Sigmoid colon (tissue), 7 donors: Measurements from ENCODE around the gene CYB5A. TPM values are rescaled to one million over a fixed set of nuclear protein-coding genes. Genes with fewer than 3 reads are reported as not detected.
A peak's percentile ranks its signal among the peaks of the same experiment; 100 is the strongest.

Experiments
- DNase-seq: peaks from one replicate; pipeline ENCODE4 v3.0.0-alpha.2; 2019
- H3K27ac ChIP-seq, 4 donors: fragments of 200-600 bp; sonication (generic); one replicate each; pipeline ENCODE4 v1.5.1; 2016 to 2019; ENCODE audit warnings: mild to moderate bottlenecking in 1 of 4
- H3K27me3 ChIP-seq, 3 donors: fragments of 200-600 bp; sonication (generic); one replicate each; pipeline ENCODE4 v1.5.1; 2019; ENCODE audit warnings: mild to moderate bottlenecking in 1 of 3
- H3K36me3 ChIP-seq, 4 donors: fragments of 200-600 bp; sonication (generic); one replicate each; pipeline ENCODE4 v1.5.1; 2016 to 2019
- H3K4me1 ChIP-seq, 4 donors: fragments of 200-600 bp; sonication (generic); one replicate each; pipeline ENCODE4 v1.5.1; 2017 to 2019
- H3K4me3 ChIP-seq, 4 donors: fragments of 200-600 bp; sonication (generic); one replicate each; pipeline ENCODE4 v1.5.1; 2017 to 2019; ENCODE audit warnings: mild to moderate bottlenecking in 2 of 4, moderate library complexity in 1 of 4
- H3K9me3 ChIP-seq, 4 donors: fragments of 200-600 bp in 3 of 4; sonication (generic) in 3 of 4; one replicate each; pipeline versions ENCODE4 v1.5.1 to v1.6.1; 2013 to 2019
- EP300 ChIP-seq, 4 donors: sonication (generic); formaldehyde crosslinking; IDR thresholded peaks; one replicate each; pipeline ENCODE4 v1.6.1; 2017; ENCODE audit warnings: antibody characterized with exemption in 4 of 4
- POLR2A ChIP-seq, 2 donors: fragments of 450-650 bp; IDR thresholded peaks; one replicate each; pipeline ENCODE4 v1.6.1; 2016; ENCODE audit warnings: antibody characterized with exemption in 2 of 2, mild to moderate bottlenecking in 2 of 2, moderate library complexity in 2 of 2
- POLR2AphosphoS5 ChIP-seq, 4 donors: sonication (generic); formaldehyde crosslinking; IDR thresholded peaks; one replicate each; pipeline ENCODE4 v1.6.1; 2017; ENCODE audit warnings: antibody characterized with exemption in 4 of 4
- WGBS, 2 donors: extraction: QIAGEN DNeasy Blood & Tissue Kit; methylation state at CpG; one replicate each; pipeline ENCODE4 v1.1.7; 2013; 5-methylcytosine and 5-hydroxymethylcytosine counted together
- intact Hi-C: fragments of 100-400 bp; cut with DNase I; formaldehyde crosslinking; loops from one replicate; pipeline ENCODE4 v1.15.1; 2023
- polyA plus RNA-seq, 3 donors: library from polyadenylated mRNA; stranded (reverse); fragments of 200-250 nt; gene quantifications; one replicate each; pipeline ENCODE4 v1.2.3, GENCODE V29; 2013
- total RNA-seq, 4 donors: library from RNA; depleted of rRNA; stranded (reverse); fragments of >200 nt; gene quantifications; one replicate each; pipeline ENCODE4 v1.1.0, GENCODE V29; 2016
- TF ChIP-seq, protein P1 (sequence below), 4 experiments: fragments of 450-650 bp in 3 of 4; fragments of 200-600 bp in 1 of 4; IDR thresholded peaks; one replicate each; pipeline ENCODE4 v1.5.1; 2016 to 2019; ENCODE audit warnings: antibody characterized with exemption in 4 of 4, mild to moderate bottlenecking in 3 of 4, moderate library complexity in 2 of 4
- donor health status: healthy with polysubstance abuse.
- donor health status: Bipolar disorder and iron deficiency.
- donor health status: healthy.

Gene CYB5A
- total and polyA plus RNA-seq, 7 donors = 137 to 533 (median 164) TPM

DNA sequence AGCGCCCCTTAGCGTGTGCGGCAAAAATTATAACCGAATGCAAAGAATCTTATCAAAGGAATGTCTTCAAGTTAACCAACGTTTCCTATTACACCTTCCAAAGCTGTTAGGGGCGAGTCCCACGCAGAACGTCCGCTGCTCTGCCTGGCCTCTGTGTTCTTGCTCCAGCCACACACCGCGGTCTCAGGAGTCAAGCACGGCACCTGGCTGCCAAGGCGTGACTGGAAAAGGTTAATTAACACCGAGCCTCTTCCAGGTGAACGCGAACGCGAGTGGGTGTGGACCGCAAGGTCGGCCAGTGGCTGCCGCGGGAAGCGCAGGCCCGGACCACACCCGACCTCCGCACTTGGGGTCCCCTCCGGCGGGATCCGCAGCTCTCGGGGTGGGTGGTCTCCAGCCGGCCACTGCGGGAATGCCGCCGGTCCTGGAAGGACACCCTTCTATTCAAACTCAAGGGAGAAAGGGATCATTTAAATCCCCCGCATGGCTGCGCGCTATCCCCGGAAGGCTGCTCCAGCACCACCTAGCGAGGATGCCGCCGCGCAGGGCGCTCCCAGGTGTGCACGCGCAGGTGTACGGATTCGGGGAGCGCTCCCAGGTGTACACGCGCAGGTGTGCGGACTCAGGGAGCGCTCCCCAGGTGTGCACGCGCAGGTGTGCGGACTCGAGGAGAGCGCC, 830 bp downstream of the CYB5A start:
- Histone ChIP-seq H3K27me3 (no peaks in the 10 kb centered on the region), H3K36me3 (no peaks in the 10 kb centered on the region), H3K27ac (peak overlapping the region; percentile 80 to 88 (median 84)), H3K4me1 (peaks cover 0 to 61% (median 53%) of the 10 kb centered on the region in 4 donors), H3K9me3 (no peaks in the 10 kb centered on the region), H3K4me3 (peak overlapping the region; percentile 71 to 94 (median 84))
- 7 to 21% methylated on average over 57 of the region's 57 CpGs for WGBS, 2 donors
- peak; percentile 72 for DNase-seq
- TF ChIP-seq POLR2A (IDR thresholded peaks at IDR 0.05) = no peak
- TF ChIP-seq EP300 (IDR thresholded peaks at IDR 0.05) = no peak
- TF ChIP-seq, protein P1, sequence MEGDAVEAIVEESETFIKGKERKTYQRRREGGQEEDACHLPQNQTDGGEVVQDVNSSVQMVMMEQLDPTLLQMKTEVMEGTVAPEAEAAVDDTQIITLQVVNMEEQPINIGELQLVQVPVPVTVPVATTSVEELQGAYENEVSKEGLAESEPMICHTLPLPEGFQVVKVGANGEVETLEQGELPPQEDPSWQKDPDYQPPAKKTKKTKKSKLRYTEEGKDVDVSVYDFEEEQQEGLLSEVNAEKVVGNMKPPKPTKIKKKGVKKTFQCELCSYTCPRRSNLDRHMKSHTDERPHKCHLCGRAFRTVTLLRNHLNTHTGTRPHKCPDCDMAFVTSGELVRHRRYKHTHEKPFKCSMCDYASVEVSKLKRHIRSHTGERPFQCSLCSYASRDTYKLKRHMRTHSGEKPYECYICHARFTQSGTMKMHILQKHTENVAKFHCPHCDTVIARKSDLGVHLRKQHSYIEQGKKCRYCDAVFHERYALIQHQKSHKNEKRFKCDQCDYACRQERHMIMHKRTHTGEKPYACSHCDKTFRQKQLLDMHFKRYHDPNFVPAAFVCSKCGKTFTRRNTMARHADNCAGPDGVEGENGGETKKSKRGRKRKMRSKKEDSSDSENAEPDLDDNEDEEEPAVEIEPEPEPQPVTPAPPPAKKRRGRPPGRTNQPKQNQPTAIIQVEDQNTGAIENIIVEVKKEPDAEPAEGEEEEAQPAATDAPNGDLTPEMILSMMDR (IDR thresholded peaks at IDR 0.05) = peak in 1 of 4 experiments; percentile 35
- TF ChIP-seq POLR2AphosphoS5 (IDR thresholded peaks at IDR 0.05) = peak in 1 of 4 donors; percentile 17
- intact Hi-C loops = loop anchor here (5.0 kb wide), 1 partner anchor 51 kb away; no protein-coding TSS in a partner anchor

DNA sequence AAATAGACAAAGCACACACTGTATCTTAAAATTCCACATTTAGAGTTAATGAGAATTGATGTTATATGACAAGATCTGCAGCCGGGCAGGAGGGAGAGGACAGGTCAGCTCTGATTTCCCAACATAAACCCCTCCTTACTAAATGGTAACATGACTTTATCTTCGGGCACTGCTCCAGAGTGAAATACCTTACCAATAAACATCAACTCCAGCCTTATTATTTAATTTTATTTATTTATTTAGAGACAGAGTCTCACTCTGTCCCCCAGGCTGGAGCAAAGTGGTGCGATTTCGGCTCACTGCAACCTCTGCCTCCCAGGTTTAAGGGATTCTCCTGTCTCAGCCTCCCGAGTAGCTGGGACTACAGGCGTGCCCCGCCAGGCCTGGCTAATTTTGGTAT, 1.7 kb downstream of the CYB5A start:
- TF ChIP-seq POLR2AphosphoS5 (IDR thresholded peaks at IDR 0.05) (no peak), EP300 (IDR thresholded peaks at IDR 0.05) (no peak), POLR2A (IDR thresholded peaks at IDR 0.05) (no peak)
- TF ChIP-seq, protein P1 (IDR thresholded peaks at IDR 0.05) = no peak
- no peaks in the 10 kb centered on the region for H3K27me3 ChIP-seq
- H3K4me1 ChIP-seq = peaks cover 0 to 70% (median 62%) of the 10 kb centered on the region in 4 donors
- H3K27ac ChIP-seq = peak overlapping the region; percentile 80 to 88 (median 84)
- no peaks in the 10 kb centered on the region for H3K36me3 ChIP-seq
- no peak for DNase-seq
- intact Hi-C loops = loop anchor here (5.0 kb wide), 1 partner anchor 52 kb away; no protein-coding TSS in a partner anchor
- H3K4me3 ChIP-seq = peak overlapping the region in 3 of 4 donors; percentile 71 to 94 (median 93)
- no peaks in the 10 kb centered on the region for H3K9me3 ChIP-seq
- WGBS, 2 donors = 92 to 94% methylated on average over 7 of the region's 7 CpGs

DNA sequence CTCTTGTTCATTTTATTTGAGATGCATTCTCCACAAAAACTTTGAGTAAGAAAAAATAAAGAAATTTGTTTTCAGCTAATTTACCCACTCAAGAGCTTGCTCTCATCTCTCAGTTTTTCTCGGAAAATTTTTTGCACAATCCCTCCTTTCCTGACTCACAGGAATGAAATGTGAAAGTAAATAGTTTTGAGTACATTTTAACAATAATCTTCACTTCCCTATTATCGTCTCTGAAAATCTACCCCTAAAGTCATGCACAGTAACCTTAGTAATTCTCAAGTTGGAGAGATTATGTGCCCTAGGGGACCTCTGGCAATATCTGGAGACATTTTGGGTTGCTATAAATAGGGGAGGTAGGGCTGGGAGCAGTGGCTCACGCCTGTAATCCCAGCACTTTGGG, 2.6 kb downstream of the CYB5A start:
- WGBS, 2 donors = 52 to 55% methylated on average over 3 of the region's 3 CpGs
- intact Hi-C loops = no loop called here

DNA sequence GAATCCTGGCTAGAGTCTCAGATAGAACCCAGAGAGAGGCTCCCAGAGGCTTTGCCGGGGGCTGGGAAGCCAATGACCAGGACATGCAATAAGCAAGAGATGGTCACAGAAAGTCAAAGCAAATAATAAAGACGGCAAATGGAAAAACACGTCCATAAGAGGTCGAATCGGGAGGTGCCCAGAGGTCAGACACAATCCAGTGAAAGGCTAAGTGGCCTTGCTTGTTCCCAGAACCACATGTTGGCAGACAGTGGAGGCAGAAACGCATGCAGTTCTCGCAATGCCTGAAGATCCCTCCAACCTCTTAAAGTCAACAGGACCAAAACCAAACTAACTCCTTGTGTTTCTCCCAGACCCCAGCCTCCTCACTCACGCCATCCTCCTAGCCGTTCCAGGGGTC, 3.0 kb downstream of the CYB5A start:
- H3K4me1 ChIP-seq = peaks cover 0 to 83% (median 74%) of the 10 kb centered on the region in 4 donors
- no peaks in the 10 kb centered on the region for H3K27me3 ChIP-seq
- H3K27ac ChIP-seq = peak overlapping the region; percentile 80 to 88 (median 84)
- WGBS, 2 donors = 78 to 84% methylated on average over 9 of the region's 9 CpGs
- H3K4me3 ChIP-seq = peak overlapping the region in 3 of 4 donors; percentile 3 to 16 (median 6)
- no peaks in the 10 kb centered on the region for H3K9me3 ChIP-seq
- peak; percentile 74 for DNase-seq
- intact Hi-C loops = no loop called here
- no peaks in the 10 kb centered on the region for H3K36me3 ChIP-seq
- TF ChIP-seq, protein P1 (IDR thresholded peaks at IDR 0.05) = no peak
- TF ChIP-seq POLR2AphosphoS5 (IDR thresholded peaks at IDR 0.05) (peak in 1 of 4 donors; percentile 8), POLR2A (IDR thresholded peaks at IDR 0.05) (no peak)

More for the DNA sequence above, 2.6 kb downstream of the CYB5A start:
- TF ChIP-seq, protein P1 (IDR thresholded peaks at IDR 0.05) = no peak
- peak in 1 of 4 donors; percentile 2 for TF ChIP-seq POLR2AphosphoS5 (IDR thresholded peaks at IDR 0.05)
- Histone ChIP-seq H3K9me3 (no peaks in the 10 kb centered on the region), H3K27me3 (no peaks in the 10 kb centered on the region), H3K4me1 (peaks cover 0 to 79% (median 70%) of the 10 kb centered on the region in 4 donors), H3K4me3 (peak overlapping the region in 1 of 4 donors; percentile 10), H3K27ac (peak overlapping the region; percentile 80 to 88 (median 84)), H3K36me3 (no peaks in the 10 kb centered on the region)
- no peak for DNase-seq
